Measurements from ENCODE around the gene SUGP2.

DNA sequence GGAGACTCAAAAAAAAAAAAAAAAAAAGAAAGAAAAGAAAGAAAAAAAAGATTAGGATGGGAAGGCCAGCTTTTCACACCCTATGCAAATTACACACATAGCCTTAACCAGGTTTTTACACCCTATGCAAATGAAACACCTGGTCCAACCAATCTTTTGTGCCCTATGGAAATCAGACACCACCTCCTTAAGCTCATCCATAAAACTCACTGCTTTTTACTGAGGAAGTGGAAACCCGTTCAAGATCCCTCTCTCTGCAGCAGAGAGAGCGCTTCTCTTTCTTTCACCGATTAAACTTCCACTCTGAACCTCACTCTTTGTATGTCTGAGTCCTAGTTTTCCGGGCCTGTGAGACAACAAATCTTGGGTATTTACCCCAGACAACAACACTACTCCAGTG is 67.0 kb downstream of the SUGP2 start:
- TF ChIP-seq POLR2AphosphoS5 (IDR thresholded peaks at IDR 0.05; ENCODE audit: low read depth, low read length) (no peak), TCF7L2 (IDR thresholded peaks at IDR 0.05; ENCODE audit: low read depth, low read length) (no peak)
- TF ChIP-seq, protein P1, sequence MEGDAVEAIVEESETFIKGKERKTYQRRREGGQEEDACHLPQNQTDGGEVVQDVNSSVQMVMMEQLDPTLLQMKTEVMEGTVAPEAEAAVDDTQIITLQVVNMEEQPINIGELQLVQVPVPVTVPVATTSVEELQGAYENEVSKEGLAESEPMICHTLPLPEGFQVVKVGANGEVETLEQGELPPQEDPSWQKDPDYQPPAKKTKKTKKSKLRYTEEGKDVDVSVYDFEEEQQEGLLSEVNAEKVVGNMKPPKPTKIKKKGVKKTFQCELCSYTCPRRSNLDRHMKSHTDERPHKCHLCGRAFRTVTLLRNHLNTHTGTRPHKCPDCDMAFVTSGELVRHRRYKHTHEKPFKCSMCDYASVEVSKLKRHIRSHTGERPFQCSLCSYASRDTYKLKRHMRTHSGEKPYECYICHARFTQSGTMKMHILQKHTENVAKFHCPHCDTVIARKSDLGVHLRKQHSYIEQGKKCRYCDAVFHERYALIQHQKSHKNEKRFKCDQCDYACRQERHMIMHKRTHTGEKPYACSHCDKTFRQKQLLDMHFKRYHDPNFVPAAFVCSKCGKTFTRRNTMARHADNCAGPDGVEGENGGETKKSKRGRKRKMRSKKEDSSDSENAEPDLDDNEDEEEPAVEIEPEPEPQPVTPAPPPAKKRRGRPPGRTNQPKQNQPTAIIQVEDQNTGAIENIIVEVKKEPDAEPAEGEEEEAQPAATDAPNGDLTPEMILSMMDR (IDR thresholded peaks at IDR 0.05), result no peak
